Motor neuron (in vitro differentiated cells): Measurements from ENCODE around the gene OGFOD3. TPM values are rescaled to one million over a fixed set of nuclear protein-coding genes. Genes with fewer than 3 reads are reported as not detected.
"Not testable (repeated sequence)": the region's sequence is repeated elsewhere in the genome, so short reads cannot be mapped to it uniquely, and the experiment has no call there.

ENCODE experiments used
- ATAC-seq, 8 experiments: fragments of 200-7000 bp; cut with Tn5 transposase; replicated peaks in 6 of 8; 2 replicates each; pipeline ENCODE4 v1.8.0; 2021; ENCODE audit warnings: mild to moderate bottlenecking in 8 of 8, moderate library complexity in 8 of 8
- H3K27ac ChIP-seq, 2 donors: fragments of 250-450 bp; sonication (Bioruptor Pico); 2 replicates each; pipeline ENCODE4 v1.9.0; 2021; ENCODE audit warnings: antibody characterized with exemption in 2 of 2, mild to moderate bottlenecking in 2 of 2, moderate library complexity in 1 of 2
- H3K4me1 ChIP-seq, 2 donors: fragments of 250-450 bp; sonication (Bioruptor Pico); replicated peaks in 1 of 2; 2 replicates each; pipeline ENCODE4 v1.6.1; 2021; ENCODE audit warnings: antibody characterized with exemption in 2 of 2, mild to moderate bottlenecking in 2 of 2, moderate library complexity in 1 of 2
- H3K4me3 ChIP-seq, 5 donors: fragments of 250-450 bp; sonication (Bioruptor Pico); 2 replicates each; pipeline ENCODE4 v1.9.0; 2021; ENCODE audit warnings: antibody characterized with exemption in 5 of 5, mild to moderate bottlenecking in 5 of 5, moderate library complexity in 4 of 5
- WGBS, 10 experiments: fragments of 450-650 bp; shearing (Covaris generic); methylation state at CpG; one replicate each; pipeline ENCODE4 v1.0.0; 2022; 5-methylcytosine and 5-hydroxymethylcytosine counted together
- in situ Hi-C, 9 experiments: fragments of 400-800 bp; cut with MboI; loops; one replicate each; pipeline ENCODE4 v1.15.0; 2021; ENCODE audit warnings: low sequenced_read_pairs in 9 of 9, low pct_unique_long_range_greater_than_20kb in 2 of 9; ENCODE audit not compliant: unreplicated experiment in 9 of 9
- total RNA-seq, 8 experiments: library from RNA; unstranded; fragments of 300-600 nt; gene quantifications; 2 replicates each; pipeline versions ENCODE4 v1.2.3 to v1.2.4, GENCODE V29; 2022

Gene OGFOD3
- total RNA-seq, 8 experiments from 2014 or later, result 8.1 to 24.5 (median 20.2) TPM

- Histone ChIP-seq H3K4me3 (no peak overlapping the region), H3K27ac (no peak overlapping the region), H3K4me1 (peaks cover 12 to 13% of the 10 kb centered on the region in 2 donors)
- ATAC-seq, result peak; percentile 75 to 97 (median 84)
- 0 to 66% (median 10%) methylated on average over 2 to 17 of the region's 26 CpGs; no CpG with 5 or more reads in 4 of the 10 experiments for WGBS, 10 experiments
- in situ Hi-C loops, result loop anchor here in 2 of 9 experiments (10.0 kb wide), 2 partner anchors 53 to 63 kb away; partner anchors contain the start of genes HEXD (in 1 of the 2) and OGFOD3 (in 1 of the 2)
Measured at GRCh38 chr17:82351713-82352488, 66.5 kb downstream of the OGFOD3 start.

- Histone ChIP-seq H3K27ac (no peak overlapping the region), H3K4me1 (peaks cover 13 to 17% of the 10 kb centered on the region in 2 donors), H3K4me3 (no peak overlapping the region)
- ATAC-seq, result peak in 1 of 8 experiments; percentile 24
- in situ Hi-C loops, result loop anchor here in 2 of 9 experiments (10.0 kb wide), 2 partner anchors 54 to 64 kb away; partner anchors contain the start of genes HEXD (in 1 of the 2) and OGFOD3 (in 1 of the 2)
- 0 to 100% (median 28%) methylated on average over 1 to 3 of the region's 21 CpGs; no CpG with 5 or more reads in 7 of the 10 experiments for WGBS, 10 experiments
Measured at GRCh38 chr17:82351254-82351712, 67.1 kb downstream of the OGFOD3 start.

- Histone ChIP-seq H3K4me3 (no peak overlapping the region), H3K27ac (no peak overlapping the region), H3K4me1 (peaks cover 13 to 17% of the 10 kb centered on the region in 2 donors)
- no peak for ATAC-seq
- WGBS, 10 experiments, result 37 to 93% (median 84%) methylated on average over 2 to 12 of the region's 28 CpGs; no CpG with 5 or more reads in 4 of the 10 experiments
- in situ Hi-C loops, result loop anchor here in 2 of 9 experiments (10.0 kb wide), 2 partner anchors 54 to 64 kb away; partner anchors contain the start of genes HEXD (in 1 of the 2) and OGFOD3 (in 1 of the 2)
Measured at GRCh38 chr17:82350182-82351030, 68.0 kb downstream of the OGFOD3 start.

GRCh38 chr17:82349287-82349701 lies 69.1 kb downstream of the OGFOD3 start:
- peak in 2 of 8 experiments; percentile 60 to 70 for ATAC-seq
- 3 to 61% (median 42%) methylated on average over 3 to 8 of the region's 11 CpGs; no CpG with 5 or more reads in 4 of the 10 experiments for WGBS, 10 experiments
- Histone ChIP-seq H3K4me1 (peaks cover 13 to 17% of the 10 kb centered on the region in 2 donors), H3K27ac (no peak overlapping the region), H3K4me3 (no peak overlapping the region)
- in situ Hi-C loops, result no loop called here

GRCh38 chr17:82348866-82349265 lies 69.5 kb downstream of the OGFOD3 start:
- 6 to 70% (median 54%) methylated on average over 3 to 11 of the region's 11 CpGs; no CpG with 5 or more reads in 3 of the 10 experiments for WGBS, 10 experiments
- in situ Hi-C loops, result no loop called here

GRCh38 chr17:82348434-82348833 lies 70.0 kb downstream of the OGFOD3 start:
- H3K4me3 ChIP-seq, result no peak overlapping the region
- no peak for ATAC-seq
- in situ Hi-C loops, result no loop called here
- H3K4me1 ChIP-seq, result peaks cover 13 to 17% of the 10 kb centered on the region in 2 donors
- 40 to 100% (median 82%) methylated on average over 1 to 3 of the region's 9 CpGs; no CpG with 5 or more reads in 2 of the 10 experiments for WGBS, 10 experiments
- no peak overlapping the region for H3K27ac ChIP-seq

More at GRCh38 chr17:82348866-82349265, 69.5 kb downstream of the OGFOD3 start:
- ATAC-seq, result peak in 1 of 8 experiments; percentile 7
- no peak overlapping the region for H3K27ac ChIP-seq
- H3K4me1 ChIP-seq, result peaks cover 13 to 17% of the 10 kb centered on the region in 2 donors
- no peak overlapping the region for H3K4me3 ChIP-seq

- ATAC-seq, in situ Hi-C loops, H3K4me3 ChIP-seq, H3K27ac ChIP-seq: not testable (repeated sequence)
- WGBS, 10 experiments, result 20 to 92% (median 75%) methylated on average over 2 to 6 of the region's 11 CpGs; no CpG with 5 or more reads in 3 of the 10 experiments
- H3K4me1 ChIP-seq, result peaks cover 17% of the 10 kb centered on the region in 2 donors
Measured at GRCh38 chr17:82347994-82348393, 70.4 kb downstream of the OGFOD3 start.

- no peak for ATAC-seq
- peak overlapping the region in 1 of 2 donors; percentile 33 for H3K27ac ChIP-seq
- 20 to 96% (median 82%) methylated on average over 1 to 16 of the region's 28 CpGs; no CpG with 5 or more reads in 3 of the 10 experiments for WGBS, 10 experiments
- in situ Hi-C loops, result no loop called here
- H3K4me1 ChIP-seq, result peaks cover 16 to 17% of the 10 kb centered on the region in 2 donors
- H3K4me3 ChIP-seq, result no peak overlapping the region
Measured at GRCh38 chr17:82346342-82347300, 71.8 kb downstream of the OGFOD3 start.

- in situ Hi-C loops, result no loop called here
- no peak for ATAC-seq
- Histone ChIP-seq H3K4me1 (peaks cover 14 to 16% of the 10 kb centered on the region in 2 donors), H3K4me3 (no peak overlapping the region), H3K27ac (no peak overlapping the region)
- WGBS, 10 experiments, result 56 to 100% (median 85%) methylated on average over 2 to 26 of the region's 42 CpGs; no CpG with 5 or more reads in 1 of the 10 experiments
Measured at GRCh38 chr17:82345151-82345976, 73.0 kb downstream of the OGFOD3 start.

- H3K4me3 ChIP-seq, result no peak overlapping the region
- H3K27ac ChIP-seq, result no peak overlapping the region
- peaks cover 13 to 14% of the 10 kb centered on the region in 2 donors for H3K4me1 ChIP-seq
- 80 to 100% (median 91%) methylated on average over 1 to 5 of the region's 24 CpGs; no CpG with 5 or more reads in 7 of the 10 experiments for WGBS, 10 experiments
- in situ Hi-C loops, result no loop called here
- ATAC-seq, result peak in 5 of 8 experiments; percentile 9 to 91 (median 65)
Measured at GRCh38 chr17:82344175-82344907, 74.0 kb downstream of the OGFOD3 start.
